ENCODE measurements around the gene HBEGF. TPM values are rescaled to one million over a fixed set of nuclear protein-coding genes. Genes with fewer than 3 reads are reported as not detected.

HBEGF gene
- total and polyA plus RNA-seq, 2 experiments from 2014 or later: 2.2 to 2.9 TPM

DNA sequence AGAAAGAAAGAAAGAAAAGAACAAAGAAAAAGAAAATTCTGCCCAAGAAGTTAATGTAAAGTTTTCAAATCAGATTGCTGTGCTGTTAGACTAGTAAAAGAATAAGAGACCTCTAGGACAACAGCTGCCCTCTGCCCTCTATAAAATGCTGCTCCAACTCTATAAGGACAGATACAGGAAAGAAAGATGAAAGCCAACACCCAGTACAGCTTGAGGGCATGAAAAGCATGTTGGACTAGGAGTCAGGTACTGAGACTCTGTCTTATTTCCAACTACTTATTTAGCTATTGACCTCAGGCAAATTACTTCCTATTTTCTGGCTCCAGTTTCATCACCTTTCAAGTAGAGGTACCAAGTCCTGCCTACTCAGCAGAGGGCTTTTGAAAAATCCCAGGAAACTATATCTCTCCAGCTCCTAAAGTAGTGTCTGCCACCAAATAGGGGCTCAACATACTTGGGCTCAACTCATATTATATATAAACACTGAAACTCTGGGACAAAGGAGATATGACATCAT is 5.7 kb downstream of the HBEGF start:
- H3K9me2 ChIP-seq (ENCODE audit: insufficient read depth): no peaks in the 10 kb centered on the region
- no peaks in the 10 kb centered on the region for H3K36me3 ChIP-seq (ENCODE audit: insufficient read depth)
- H3K4me3 ChIP-seq: no peak overlapping the region
- H3K79me2 ChIP-seq (replicated peaks; ENCODE audit: insufficient read depth): no peaks in the 10 kb centered on the region
- Mint-ChIP-seq H3K27ac (no peak overlapping the region), H3K4me1 (peaks cover 14% of the 10 kb centered on the region), H3K27me3 (ENCODE audit: insufficient read depth, low read depth, poor library complexity) (peaks cover 7% of the 10 kb centered on the region), H3K9me3 (no peaks in the 10 kb centered on the region; the same call in 2 of the 3 replicates), H3K36me3 (ENCODE audit: low read depth) (peaks cover 3% of the 10 kb centered on the region; the same call in 1 of the 3 replicates), H3K4me3 (no peak overlapping the region)
- H4K20me1 ChIP-seq (replicated peaks; ENCODE audit: insufficient read depth): no peaks in the 10 kb centered on the region; the same call in 1 of the 2 replicates
- peaks cover 13% of the 10 kb centered on the region for H3K27me3 ChIP-seq (ENCODE audit: insufficient read depth)
- TF ChIP-seq ZNF114 (CRISPR knock-in tag; IDR thresholded peaks at IDR 0.05): no peak
- TF ChIP-seq JUNB (IDR thresholded peaks at IDR 0.05; ENCODE audit: unreplicated experiment): no peak
- TF ChIP-seq, protein P1, sequence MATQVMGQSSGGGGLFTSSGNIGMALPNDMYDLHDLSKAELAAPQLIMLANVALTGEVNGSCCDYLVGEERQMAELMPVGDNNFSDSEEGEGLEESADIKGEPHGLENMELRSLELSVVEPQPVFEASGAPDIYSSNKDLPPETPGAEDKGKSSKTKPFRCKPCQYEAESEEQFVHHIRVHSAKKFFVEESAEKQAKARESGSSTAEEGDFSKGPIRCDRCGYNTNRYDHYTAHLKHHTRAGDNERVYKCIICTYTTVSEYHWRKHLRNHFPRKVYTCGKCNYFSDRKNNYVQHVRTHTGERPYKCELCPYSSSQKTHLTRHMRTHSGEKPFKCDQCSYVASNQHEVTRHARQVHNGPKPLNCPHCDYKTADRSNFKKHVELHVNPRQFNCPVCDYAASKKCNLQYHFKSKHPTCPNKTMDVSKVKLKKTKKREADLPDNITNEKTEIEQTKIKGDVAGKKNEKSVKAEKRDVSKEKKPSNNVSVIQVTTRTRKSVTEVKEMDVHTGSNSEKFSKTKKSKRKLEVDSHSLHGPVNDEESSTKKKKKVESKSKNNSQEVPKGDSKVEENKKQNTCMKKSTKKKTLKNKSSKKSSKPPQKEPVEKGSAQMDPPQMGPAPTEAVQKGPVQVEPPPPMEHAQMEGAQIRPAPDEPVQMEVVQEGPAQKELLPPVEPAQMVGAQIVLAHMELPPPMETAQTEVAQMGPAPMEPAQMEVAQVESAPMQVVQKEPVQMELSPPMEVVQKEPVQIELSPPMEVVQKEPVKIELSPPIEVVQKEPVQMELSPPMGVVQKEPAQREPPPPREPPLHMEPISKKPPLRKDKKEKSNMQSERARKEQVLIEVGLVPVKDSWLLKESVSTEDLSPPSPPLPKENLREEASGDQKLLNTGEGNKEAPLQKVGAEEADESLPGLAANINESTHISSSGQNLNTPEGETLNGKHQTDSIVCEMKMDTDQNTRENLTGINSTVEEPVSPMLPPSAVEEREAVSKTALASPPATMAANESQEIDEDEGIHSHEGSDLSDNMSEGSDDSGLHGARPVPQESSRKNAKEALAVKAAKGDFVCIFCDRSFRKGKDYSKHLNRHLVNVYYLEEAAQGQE (IDR thresholded peaks at IDR 0.05; ENCODE audit: unreplicated experiment): no peak
- no peak for TF ChIP-seq EZH2 (IDR thresholded peaks at IDR 0.05; ENCODE audit: low read depth, unreplicated experiment)
- no peak overlapping the region for H3K27ac ChIP-seq (ENCODE audit: low read depth)
- H2AFZ ChIP-seq: no peak overlapping the region
- no peaks in the 10 kb centered on the region for H3F3A ChIP-seq (replicated peaks; ENCODE audit: low read depth)
- DNase-seq (ENCODE audit: low spot score): no peak
- no peak for ATAC-seq
- H3K4me2 ChIP-seq: no peak overlapping the region
- peaks cover 8% of the 10 kb centered on the region for H3K4me1 ChIP-seq (ENCODE audit: insufficient read depth)

DNA sequence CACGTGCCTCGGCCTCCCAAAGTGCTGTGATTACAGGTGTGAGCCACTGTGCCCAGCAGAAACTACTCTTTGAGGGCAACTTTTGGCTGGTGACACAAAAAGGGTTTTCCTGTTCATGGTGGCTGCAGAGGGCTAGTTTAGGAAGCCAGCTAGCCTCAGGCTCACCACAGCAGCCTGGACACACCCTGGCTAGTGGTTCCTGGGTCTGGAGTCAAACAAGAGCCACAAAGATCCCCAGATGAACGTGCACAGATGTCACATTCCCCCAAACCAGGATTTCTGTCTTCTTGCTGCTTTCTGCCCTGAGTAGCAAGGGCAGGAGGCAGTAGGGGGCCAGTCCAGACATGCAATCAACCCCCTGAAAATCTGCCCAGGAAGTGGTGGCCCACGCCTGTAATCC is 6.8 kb downstream of the HBEGF start:
- Histone ChIP-seq H3K4me1 (ENCODE audit: insufficient read depth) (no peaks in the 10 kb centered on the region; the same call in 1 of the 2 replicates), H3K27ac (ENCODE audit: low read depth) (no peak overlapping the region), H3K79me2 (replicated peaks; ENCODE audit: insufficient read depth) (no peaks in the 10 kb centered on the region), H4K20me1 (replicated peaks; ENCODE audit: insufficient read depth) (no peaks in the 10 kb centered on the region), H3K36me3 (ENCODE audit: insufficient read depth) (no peaks in the 10 kb centered on the region), H3F3A (replicated peaks; ENCODE audit: low read depth) (no peaks in the 10 kb centered on the region), H2AFZ (no peak overlapping the region), H3K4me3 (no peak overlapping the region), H3K27me3 (ENCODE audit: insufficient read depth) (peaks cover 3% of the 10 kb centered on the region; the same call in 1 of the 2 replicates), H3K4me2 (no peak overlapping the region), H3K9me2 (ENCODE audit: insufficient read depth) (no peaks in the 10 kb centered on the region)
- DNase-seq (ENCODE audit: low spot score) (no peak), ATAC-seq (no peak)
- H3K9me3 Mint-ChIP-seq: no peaks in the 10 kb centered on the region; the same call in 2 of the 3 replicates
- H3K4me3 Mint-ChIP-seq: no peak overlapping the region
- H3K36me3 Mint-ChIP-seq (ENCODE audit: low read depth): peaks cover 6% of the 10 kb centered on the region; the same call in 2 of the 3 replicates
- no peaks in the 10 kb centered on the region for H3K27me3 Mint-ChIP-seq (ENCODE audit: insufficient read depth, low read depth, poor library complexity)
- no peak for TF ChIP-seq ZNF114 (CRISPR knock-in tag; IDR thresholded peaks at IDR 0.05)
- no peak for TF ChIP-seq JUNB (IDR thresholded peaks at IDR 0.05; ENCODE audit: unreplicated experiment)
- no peak for TF ChIP-seq EZH2 (IDR thresholded peaks at IDR 0.05; ENCODE audit: low read depth, unreplicated experiment)
- no peak for TF ChIP-seq POLR2AphosphoS5 (IDR thresholded peaks at IDR 0.05; ENCODE audit: low read depth)
- TF ChIP-seq STAT1 (IDR thresholded peaks at IDR 0.05; ENCODE audit: unreplicated experiment): no peak
- no peak for TF ChIP-seq CTCF (conservative IDR thresholded peaks at IDR 0.05; ENCODE audit: low read depth in 2 of 2)
- TF ChIP-seq NANOG (IDR thresholded peaks at IDR 0.05; ENCODE audit: borderline replicate concordance): no peak
- TF ChIP-seq EZH2phosphoT487 (IDR thresholded peaks at IDR 0.05; ENCODE audit: unreplicated experiment): no peak
- TF ChIP-seq ZNF331 (CRISPR knock-in tag; IDR thresholded peaks at IDR 0.05; ENCODE audit: low read depth): no peak
- TF ChIP-seq, protein P2, sequence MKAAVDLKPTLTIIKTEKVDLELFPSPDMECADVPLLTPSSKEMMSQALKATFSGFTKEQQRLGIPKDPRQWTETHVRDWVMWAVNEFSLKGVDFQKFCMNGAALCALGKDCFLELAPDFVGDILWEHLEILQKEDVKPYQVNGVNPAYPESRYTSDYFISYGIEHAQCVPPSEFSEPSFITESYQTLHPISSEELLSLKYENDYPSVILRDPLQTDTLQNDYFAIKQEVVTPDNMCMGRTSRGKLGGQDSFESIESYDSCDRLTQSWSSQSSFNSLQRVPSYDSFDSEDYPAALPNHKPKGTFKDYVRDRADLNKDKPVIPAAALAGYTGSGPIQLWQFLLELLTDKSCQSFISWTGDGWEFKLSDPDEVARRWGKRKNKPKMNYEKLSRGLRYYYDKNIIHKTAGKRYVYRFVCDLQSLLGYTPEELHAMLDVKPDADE (IDR thresholded peaks at IDR 0.05): no peak
- TF ChIP-seq, protein P1 (IDR thresholded peaks at IDR 0.05; ENCODE audit: unreplicated experiment): no peak
- no peak overlapping the region for H3K27ac Mint-ChIP-seq
- peaks cover 4% of the 10 kb centered on the region; the same call in 2 of the 3 replicates for H3K4me1 Mint-ChIP-seq

Measured in GM23338 (cell line).